ENCODE data around the gene EAPP.

EAPP gene

GRCh38 chr14:34474187-34474679 is 65.3 kb downstream of the EAPP start:
- H3K9me3 Mint-ChIP-seq: peaks cover 8% of the 10 kb centered on the region
- H3K27ac Mint-ChIP-seq: peak overlapping the region; percentile 16
- no peaks in the 10 kb centered on the region for H3K4me1 Mint-ChIP-seq
- H3K36me3 Mint-ChIP-seq (ENCODE audit: low read depth): no peaks in the 10 kb centered on the region
- peaks cover 8% of the 10 kb centered on the region for H3K27me3 Mint-ChIP-seq (ENCODE audit: low read depth, poor library complexity)
- no peak overlapping the region for H3K4me3 Mint-ChIP-seq
- no peak for DNase-seq
- TF ChIP-seq CTCF (IDR thresholded peaks at IDR 0.05): no peak

- Mint-ChIP-seq H3K4me1 (no peaks in the 10 kb centered on the region), H3K9me3 (peaks cover 8% of the 10 kb centered on the region), H3K27me3 (ENCODE audit: low read depth, poor library complexity) (peaks cover 9% of the 10 kb centered on the region), H3K36me3 (ENCODE audit: low read depth) (no peaks in the 10 kb centered on the region), H3K4me3 (no peak overlapping the region), H3K27ac (no peak overlapping the region)
- DNase-seq: no peak
- TF ChIP-seq CTCF (IDR thresholded peaks at IDR 0.05): no peak
These were observed 66.7 kb downstream of the EAPP start for GRCh38 chr14:34472706-34473279.

GRCh38 chr14:34470319-34470718 is 69.2 kb downstream of the EAPP start:
- Mint-ChIP-seq H3K27ac (peak overlapping the region; percentile 21), H3K4me1 (no peaks in the 10 kb centered on the region), H3K9me3 (no peaks in the 10 kb centered on the region), H3K27me3 (ENCODE audit: low read depth, poor library complexity) (peaks cover 8% of the 10 kb centered on the region), H3K4me3 (no peak overlapping the region), H3K36me3 (ENCODE audit: low read depth) (no peaks in the 10 kb centered on the region)
- TF ChIP-seq CTCF (IDR thresholded peaks at IDR 0.05): no peak
- no peak for DNase-seq

- no peak overlapping the region for H3K4me3 Mint-ChIP-seq
- H3K4me1 Mint-ChIP-seq: peaks cover 11% of the 10 kb centered on the region
- no peak for DNase-seq
- H3K27ac Mint-ChIP-seq: no peak overlapping the region
- no peaks in the 10 kb centered on the region for H3K36me3 Mint-ChIP-seq (ENCODE audit: low read depth)
- no peak for TF ChIP-seq CTCF (IDR thresholded peaks at IDR 0.05)
- H3K9me3 Mint-ChIP-seq: no peaks in the 10 kb centered on the region
- peaks cover 7% of the 10 kb centered on the region for H3K27me3 Mint-ChIP-seq (ENCODE audit: low read depth, poor library complexity)
These were observed 72.8 kb downstream of the EAPP start for GRCh38 chr14:34466691-34467090.
